IMR-90 (cell line): ENCODE data around the gene SPON1. TPM values are rescaled to one million over a fixed set of nuclear protein-coding genes. Genes with fewer than 3 reads are reported as not detected.

Source experiments
- ATAC-seq: fragments of 200-7000 bp; cut with Tn5 transposase; 2 replicates; pipeline ENCODE4 v1.9.1; 2020; ENCODE audit warnings: low read depth, mild to moderate bottlenecking, moderate library complexity
- BruUV-seq: library from RNA; stranded (reverse); fragments of 400-500 nt; replicated peaks from 2 replicates; lab custom pipeline; 2021; lab: Mats Ljungman, UMichigan
- CTCF ChIA-PET: fragments of 300-600 bp; formaldehyde crosslinking; extraction: SDS; loops from one replicate; lab custom pipeline; 2021; ENCODE audit warnings: antibody characterized with exemption; lab: Yijun Ruan, JAX
- POLR2A ChIA-PET: fragments of 300-600 bp; sonication (Branson Sonifier 250); formaldehyde crosslinking; loops from one replicate; lab custom pipeline; 2022; ENCODE audit warnings: antibody characterized with exemption; ENCODE audit not compliant: unreplicated experiment; lab: Charles Lee
- DNase-seq: peaks from one replicate; pipeline ENCODE4 v3.0.0; 2013
- H2AFZ ChIP-seq: replicated peaks from 2 replicates; pipeline ENCODE3; 2013; ENCODE audit warnings: low read length, mild to moderate bottlenecking; ENCODE audit not compliant: poor library complexity
- H2AK5ac ChIP-seq: 2 replicates; pipeline ENCODE4 v1.6.1; 2013; ENCODE audit warnings: low read depth, low read length, inconsistent platforms
- H2AK9ac ChIP-seq: replicated peaks from 2 replicates; pipeline ENCODE3; 2013; ENCODE audit warnings: mild to moderate bottlenecking, low read depth, low read length, moderate library complexity; ENCODE audit not compliant: poor library complexity
- H2BK120ac ChIP-seq: 2 replicates; pipeline ENCODE4 v1.6.1; 2013; ENCODE audit warnings: low read depth, low read length, inconsistent platforms
- H2BK15ac ChIP-seq: 3 replicates; pipeline ENCODE4 v1.6.1; 2013; ENCODE audit warnings: low read depth, low read length, inconsistent platforms
- H2BK20ac ChIP-seq: 2 replicates; pipeline ENCODE4 v1.6.1; 2013; ENCODE audit warnings: low read depth, mild to moderate bottlenecking, inconsistent platforms, low read length, moderate library complexity
- H2BK5ac ChIP-seq: 2 replicates; pipeline ENCODE4 v1.6.1; 2013; ENCODE audit warnings: mild to moderate bottlenecking, low read depth, low read length, inconsistent platforms; ENCODE audit not compliant: poor library complexity, severe bottlenecking
- H3K14ac ChIP-seq: replicated peaks from 2 replicates; pipeline ENCODE4 v1.6.1; 2013; ENCODE audit warnings: low read depth, low read length, inconsistent platforms
- H3K18ac ChIP-seq: 2 replicates; pipeline ENCODE4 v1.6.1; 2013; ENCODE audit warnings: low read depth, low read length, control low read depth
- H3K23ac ChIP-seq: 2 replicates; pipeline ENCODE4 v1.6.1; 2013; ENCODE audit warnings: low read depth, low read length, inconsistent platforms
- H3K27ac ChIP-seq: 2 replicates; pipeline ENCODE4 v1.5.1; 2013; ENCODE audit warnings: mild to moderate bottlenecking, control low read depth, low read length; ENCODE audit not compliant: insufficient read depth
- H3K27me3 ChIP-seq: 2 replicates; pipeline ENCODE4 v1.6.1; 2013; ENCODE audit warnings: low read length; ENCODE audit not compliant: control insufficient read depth, insufficient read depth
- H3K36me3 ChIP-seq: 2 replicates; pipeline ENCODE4 v1.6.1; 2013; ENCODE audit warnings: low read length, mixed read lengths; ENCODE audit not compliant: control insufficient read depth, insufficient read depth
- H3K4ac ChIP-seq: 2 replicates; pipeline ENCODE4 v1.6.1; 2013; ENCODE audit warnings: low read depth, low read length, inconsistent platforms
- H3K4me1 ChIP-seq: 2 replicates; pipeline ENCODE4 v1.6.1; 2013; ENCODE audit warnings: low read length, mixed read lengths; ENCODE audit not compliant: control insufficient read depth, insufficient read depth
- H3K4me2 ChIP-seq: 2 replicates; pipeline ENCODE4 v1.6.1; 2013; ENCODE audit warnings: low read depth, mild to moderate bottlenecking, control low read depth, low read length, moderate library complexity
- H3K4me3 ChIP-seq: 2 replicates; pipeline ENCODE4 v1.5.1; 2013; ENCODE audit warnings: low read depth, mild to moderate bottlenecking, control low read depth, low read length, moderate library complexity; ENCODE audit not compliant: insufficient read depth
- H3K56ac ChIP-seq: 2 replicates; pipeline ENCODE4 v1.6.1; 2013; ENCODE audit warnings: low read length, inconsistent platforms; ENCODE audit not compliant: insufficient read depth; ENCODE audit errors: extremely low read depth
- H3K79me1 ChIP-seq, 2 experiments: 2 replicates each; pipeline ENCODE4 v1.6.1; 2013; ENCODE audit warnings: low read length in 2 of 2, inconsistent platforms in 1 of 2, low read depth in 1 of 2
- H3K9ac ChIP-seq: 2 replicates; pipeline ENCODE4 v1.6.1; 2013; ENCODE audit warnings: low read depth, low read length, control low read depth
- H3K9me1 ChIP-seq: 2 replicates; pipeline ENCODE4 v1.6.1; 2013; ENCODE audit warnings: low read length, inconsistent platforms; ENCODE audit not compliant: insufficient read depth
- H3K9me3 ChIP-seq: 2 replicates; pipeline ENCODE4 v1.6.1; 2013; ENCODE audit warnings: low read length; ENCODE audit not compliant: control insufficient read depth, insufficient read depth
- H4K20me1 ChIP-seq: 2 replicates; pipeline ENCODE4 v1.6.1; 2013; ENCODE audit warnings: low read length, inconsistent platforms; ENCODE audit not compliant: insufficient read depth
- H4K5ac ChIP-seq: 2 replicates; pipeline ENCODE4 v1.6.1; 2013; ENCODE audit warnings: mild to moderate bottlenecking, low read depth, low read length, control low read depth
- H4K8ac ChIP-seq, 2 experiments: 2 replicates each; pipeline ENCODE4 v1.6.1; 2013; ENCODE audit warnings: low read depth in 2 of 2, low read length in 2 of 2, control low read depth in 1 of 2, inconsistent platforms in 1 of 2
- H4K91ac ChIP-seq: 2 replicates; pipeline ENCODE4 v1.6.1; 2013; ENCODE audit warnings: low read depth, low read length, inconsistent platforms; ENCODE audit not compliant: insufficient read depth
- CEBPB ChIP-seq: IDR thresholded peaks from 2 replicates; pipeline ENCODE4 v1.6.1; 2012; ENCODE audit warnings: low read depth, low read length, improper control_type of control experiment
- CHD1 ChIP-seq: IDR thresholded peaks from 2 replicates; pipeline ENCODE4 v1.6.1; 2012; ENCODE audit warnings: low read depth, low read length, improper control_type of control experiment
- MAZ ChIP-seq: IDR thresholded peaks from 2 replicates; pipeline ENCODE4 v1.6.1; 2012; ENCODE audit warnings: low read depth, mild to moderate bottlenecking, low read length, improper control_type of control experiment, moderate library complexity, borderline replicate concordance
- MXI1 ChIP-seq: IDR thresholded peaks from 2 replicates; pipeline ENCODE4 v1.6.1; 2012; ENCODE audit warnings: low read depth, mild to moderate bottlenecking, low read length, moderate library complexity, borderline replicate concordance
- RAD21 ChIP-seq: IDR thresholded peaks from 2 replicates; pipeline ENCODE4 v1.6.1; 2012; ENCODE audit warnings: low read length, improper control_type of control experiment
- SMC3 ChIP-seq: fragments of 150-350 bp; IDR thresholded peaks from 2 replicates; pipeline ENCODE4 v1.6.1; 2016; ENCODE audit warnings: low read depth, mild to moderate bottlenecking, antibody characterized with exemption, low read length, moderate library complexity
- WGBS, 2 experiments: methylation state at CpG; one replicate each; pipeline versions ENCODE4 v1.1.5 to v1.1.7; 2013; ENCODE audit warnings: missing lambda C conversion rate in 2 of 2; ENCODE audit not compliant: insufficient read length in 1 of 2; ENCODE audit errors: extremely low coverage in 2 of 2; 5-methylcytosine and 5-hydroxymethylcytosine counted together
- dilution Hi-C: fragments of 300-500 bp; cut with HindIII; formaldehyde crosslinking; loops from one replicate; pipeline ENCODE4 v1.14.3; 2018; ENCODE audit warnings: low sequenced_read_pairs; ENCODE audit not compliant: unreplicated experiment
- in situ Hi-C: fragments of 300-500 bp; cut with MboI; formaldehyde crosslinking; loops from 3 replicates; pipeline ENCODE4 v1.14.3; 2019; ENCODE audit warnings: low sequenced_read_pairs, inconsistent platforms, mixed read lengths
- intact Hi-C: fragments of 100-400 bp; cut with micrococcal nuclease; formaldehyde crosslinking; loops from 2 replicates; pipeline ENCODE4 v1.10.0; 2022
- polyA plus RNA-seq, 3 experiments: library from polyadenylated mRNA; depleted of rRNA; stranded (reverse); fragments of >200 nt; gene quantifications; 2 replicates each; pipeline ENCODE4 v1.2.3, GENCODE V29; 2012; ENCODE audit warnings: low replicate concordance in 1 of 3
- total RNA-seq: library from RNA; depleted of rRNA; stranded (reverse); fragments of >200 nt; gene quantifications from 2 replicates; pipeline ENCODE4 v1.2.3, GENCODE V29; 2012
- TF ChIP-seq, protein P1 (sequence below): fragments of 150-350 bp; IDR thresholded peaks from 2 replicates; pipeline ENCODE4 v1.6.1; 2017; ENCODE audit warnings: mild to moderate bottlenecking, antibody characterized with exemption, low read length, low read depth

SPON1 gene
- total and polyA plus RNA-seq, 2 of the 4 experiments (the other 2 are of a cell fraction), result 0.62 to 0.72 TPM

- ATAC-seq, result no peak
- no peak overlapping the region for H3K4ac ChIP-seq
- WGBS, 2 experiments, result no CpG with 5 or more reads among the region's 7 CpGs
- no peaks in the 10 kb centered on the region; the same call in 1 of the 2 replicates for H3K4me1 ChIP-seq
- H3K79me1 ChIP-seq, result no peaks in the 10 kb centered on the region
- H3K36me3 ChIP-seq, result no peaks in the 10 kb centered on the region
- in situ Hi-C loops (loop anchor here (5.0 kb wide), 1 partner anchor 183 kb away; no protein-coding TSS in a partner anchor), intact Hi-C loops (no loop called here), dilution Hi-C loops (no loop called here)
- H2BK15ac ChIP-seq, result no peak overlapping the region
- H3K23ac ChIP-seq, result no peak overlapping the region; the same call in 1 of the 2 replicates
- no peak overlapping the region for H2BK120ac ChIP-seq
- TF ChIP-seq SMC3 (no peak), MXI1 (no peak), RAD21 (no peak), CEBPB (no peak), CHD1 (no peak), MAZ (no peak)
- TF ChIP-seq, protein P1, sequence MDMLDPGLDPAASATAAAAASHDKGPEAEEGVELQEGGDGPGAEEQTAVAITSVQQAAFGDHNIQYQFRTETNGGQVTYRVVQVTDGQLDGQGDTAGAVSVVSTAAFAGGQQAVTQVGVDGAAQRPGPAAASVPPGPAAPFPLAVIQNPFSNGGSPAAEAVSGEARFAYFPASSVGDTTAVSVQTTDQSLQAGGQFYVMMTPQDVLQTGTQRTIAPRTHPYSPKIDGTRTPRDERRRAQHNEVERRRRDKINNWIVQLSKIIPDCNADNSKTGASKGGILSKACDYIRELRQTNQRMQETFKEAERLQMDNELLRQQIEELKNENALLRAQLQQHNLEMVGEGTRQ, result no peak
- H2BK20ac ChIP-seq, result no peak overlapping the region
- H3K4me3 ChIP-seq, result no peak overlapping the region
- no peak overlapping the region for H4K8ac ChIP-seq
- H4K91ac ChIP-seq, result no peak overlapping the region
- no peak overlapping the region for H4K5ac ChIP-seq
- no peak overlapping the region for H3K14ac ChIP-seq
- no peak overlapping the region for H2AK5ac ChIP-seq
- no peaks in the 10 kb centered on the region for H4K20me1 ChIP-seq
- H3K9me1 ChIP-seq, result no peaks in the 10 kb centered on the region
- H2AFZ ChIP-seq, result peak overlapping the region; percentile 17
- POLR2A ChIA-PET, result no interaction called here
- no TSS peak for BruUV-seq
- no peak overlapping the region for H3K27ac ChIP-seq
- H3K56ac ChIP-seq, result no peak overlapping the region
- H3K4me2 ChIP-seq, result no peak overlapping the region
- no peak for DNase-seq
- peaks cover 80% of the 10 kb centered on the region for H3K27me3 ChIP-seq
- CTCF ChIA-PET, result interaction anchor here (1.0 to 1.3 kb wide), 3 partner anchors 8 to 183 kb away, joined by 4 to 5 read pairs (median 4); no protein-coding TSS in a partner anchor
- H2BK5ac ChIP-seq, result no peak overlapping the region
- no peaks in the 10 kb centered on the region for H3K9me3 ChIP-seq
- H3K18ac ChIP-seq, result no peak overlapping the region
- no peak overlapping the region for H3K9ac ChIP-seq
- H2AK9ac ChIP-seq, result peak overlapping the region; percentile 50
Measured at GRCh38 chr11:13964771-13965074, 2.2 kb downstream of the SPON1 start.
